BJ (cell line): ENCODE results near the gene MB21D2. TPM values are rescaled to one million over a fixed set of nuclear protein-coding genes. Genes with fewer than 3 reads are reported as not detected.

Experiments used
- CTCF ChIA-PET: fragments of 350-600 bp; formaldehyde crosslinking; extraction: SDS; loops from one replicate; lab custom pipeline; 2021; ENCODE audit warnings: antibody characterized with exemption, inconsistent platforms; lab: Yijun Ruan, JAX
- POLR2A ChIA-PET: fragments of 300-600 bp; sonication (Branson Sonifier 250); formaldehyde crosslinking; extraction: SDS; loops from one replicate; lab custom pipeline; 2021; ENCODE audit warnings: antibody characterized with exemption; lab: Charles Lee
- DNase-seq: peaks from one replicate; pipeline ENCODE4 v3.0.0-alpha.2; 2011; ENCODE audit warnings: low read depth
- H3K27me3 ChIP-seq: 2 replicates; pipeline ENCODE4 v1.6.0; 2011; ENCODE audit warnings: low read length; ENCODE audit not compliant: control insufficient read depth, insufficient read depth
- H3K36me3 ChIP-seq: 2 replicates; pipeline ENCODE4 v1.5.1; 2011; ENCODE audit warnings: low read length; ENCODE audit not compliant: control insufficient read depth, insufficient read depth
- H3K4me3 ChIP-seq: 2 replicates; pipeline ENCODE4 v1.5.1; 2011; ENCODE audit warnings: low read depth, mild to moderate bottlenecking, control low read depth, low read length
- CTCF ChIP-seq: IDR thresholded peaks from 2 replicates; pipeline ENCODE4 v1.5.1; 2011; ENCODE audit warnings: low read depth, mild to moderate bottlenecking, control low read depth, inconsistent platforms, low read length, moderate library complexity; ENCODE audit not compliant: insufficient read depth
- polyA plus RNA-seq: library from polyadenylated mRNA; depleted of rRNA; stranded (reverse); fragments of >200 nt; gene quantifications from 2 replicates; pipeline ENCODE4 v1.2.3, GENCODE V29; 2011

The MB21D2 gene
- polyA plus RNA-seq, 1 experiment = 12.3 TPM

- 0 out of 2 replicates have a peak overlapping the region, but pooled peaks have one; percentile 4 for H3K4me3 ChIP-seq
- no peaks in the 10 kb centered on the region for H3K36me3 ChIP-seq
- POLR2A ChIA-PET = interaction anchor here (0.7 to 1.2 kb wide), 2 partner anchors 48 to 111 kb away, joined by 3 to 5 read pairs; no protein-coding TSS in a partner anchor
- no peaks in the 10 kb centered on the region for H3K27me3 ChIP-seq
- DNase-seq = no peak
- CTCF ChIA-PET = interaction anchor here (0.5 to 9.1 kb wide), 14 partner anchors 9 to 1484 kb away, joined by 3 to 69 read pairs (median 4); no protein-coding TSS in a partner anchor
- TF ChIP-seq CTCF = no peak
Observed at GRCh38 chr3:192914848-192915247, 2.8 kb downstream of the MB21D2 start.

- H3K4me3 ChIP-seq = no peak overlapping the region
- no peak for DNase-seq
- CTCF ChIA-PET = interaction anchor here (1.0 to 9.1 kb wide), 4 partner anchors 87 to 128 kb away, joined by 4 to 69 read pairs (median 8); no protein-coding TSS in a partner anchor
- TF ChIP-seq CTCF = no peak
- no peaks in the 10 kb centered on the region for H3K36me3 ChIP-seq
- H3K27me3 ChIP-seq = no peaks in the 10 kb centered on the region
- POLR2A ChIA-PET = no interaction called here
Observed at GRCh38 chr3:192913540-192913939, 4.1 kb downstream of the MB21D2 start.

- DNase-seq = no peak
- ChIA-PET POLR2A (no interaction called here), CTCF (no interaction called here)
Observed at GRCh38 chr3:192911293-192911692, 6.4 kb downstream of the MB21D2 start.

GRCh38 chr3:192907784-192908183 lies 9.9 kb downstream of the MB21D2 start:
- POLR2A ChIA-PET = no interaction called here
- H3K36me3 ChIP-seq = no peaks in the 10 kb centered on the region
- H3K27me3 ChIP-seq = no peaks in the 10 kb centered on the region
- no peak overlapping the region for H3K4me3 ChIP-seq
- DNase-seq = no peak
- no peak for TF ChIP-seq CTCF
- CTCF ChIA-PET = interaction anchor here (1.5 kb wide), 1 partner anchor 10 kb away, joined by 3 read pairs; no protein-coding TSS in a partner anchor

More at GRCh38 chr3:192911293-192911692, 6.4 kb downstream of the MB21D2 start:
- H3K27me3 ChIP-seq = no peaks in the 10 kb centered on the region
- H3K36me3 ChIP-seq = no peaks in the 10 kb centered on the region
- H3K4me3 ChIP-seq = no peak overlapping the region
- TF ChIP-seq CTCF = no peak

GRCh38 chr3:192906940-192907339 lies 10.7 kb downstream of the MB21D2 start:
- TF ChIP-seq CTCF = no peak
- H3K27me3 ChIP-seq = no peaks in the 10 kb centered on the region
- POLR2A ChIA-PET = no interaction called here
- no peak for DNase-seq
- H3K36me3 ChIP-seq = no peaks in the 10 kb centered on the region
- no peak overlapping the region for H3K4me3 ChIP-seq
- CTCF ChIA-PET = interaction anchor here (1.1 to 1.5 kb wide), 2 partner anchors 8 to 9 kb away, joined by 3 to 4 read pairs; no protein-coding TSS in a partner anchor
